ENCODE data around the gene PIPOX. TPM values are rescaled to one million over a fixed set of nuclear protein-coding genes. Genes with fewer than 3 reads are reported as not detected.

PIPOX gene
- total and polyA plus RNA-seq, 4 donors = 1.6 to 2.4 (median 2.0) TPM

- Histone ChIP-seq H3K9me3 (ENCODE audit: control insufficient read depth, low read length) (no peaks in the 10 kb centered on the region), H3K4me3 (ENCODE audit: low read length in 2 of 2) (no peak overlapping the region)
- WGBS, 2 donors = 87 to 90% methylated on average over 6 of the region's 6 CpGs
These were observed 1.4 kb upstream of the PIPOX start for GRCh38 chr17:29041571-29041970.

DNA sequence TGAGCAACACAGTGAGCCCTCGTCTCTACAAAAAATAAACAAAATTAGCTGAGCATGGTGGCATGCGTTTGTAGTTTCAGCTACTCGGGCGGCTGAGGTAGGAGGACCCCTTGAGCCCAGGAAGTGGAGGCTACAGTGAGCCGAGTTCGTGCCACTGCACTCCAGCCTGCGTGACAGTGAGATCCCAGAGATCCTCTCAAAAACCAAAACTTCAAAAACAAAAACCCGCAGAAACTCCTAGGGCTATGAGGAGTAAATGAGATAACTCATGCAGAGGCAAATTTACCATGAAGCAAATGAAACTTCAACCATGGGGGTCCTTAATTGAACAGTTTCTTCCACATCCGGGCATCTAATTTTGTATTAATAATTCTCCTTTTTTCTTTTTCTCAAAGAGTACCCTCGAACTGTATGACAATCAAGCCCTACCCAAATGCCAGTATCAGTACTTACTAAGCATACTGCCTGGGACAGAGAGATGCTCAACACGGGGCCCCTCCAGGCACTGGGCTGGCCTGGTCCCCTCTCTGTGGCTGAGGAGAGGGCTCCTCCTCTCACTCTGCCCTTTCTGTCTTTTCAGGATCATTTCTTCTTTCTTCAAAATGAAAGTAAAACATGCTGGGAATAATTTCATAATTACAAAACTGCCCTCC, 789 bp upstream of the PIPOX start:
- ATAC-seq (ENCODE audit: low FRiP score) (no peak), DNase-seq (no peak)
- Histone ChIP-seq H3K4me1 (ENCODE audit: control insufficient read depth in 1 of 2, insufficient read depth in 2 of 2, low read length in 2 of 2) (no peaks in the 10 kb centered on the region), H3K4me3 (ENCODE audit: low read length in 2 of 2) (no peak overlapping the region), H3K36me3 (ENCODE audit: control insufficient read depth in 1 of 2, insufficient read depth in 2 of 2, low read length in 1 of 2) (no peaks in the 10 kb centered on the region), H3K9me3 (ENCODE audit: control insufficient read depth, low read length) (no peaks in the 10 kb centered on the region), H3K27me3 (ENCODE audit: control insufficient read depth in 1 of 2, insufficient read depth in 2 of 2, low read length in 1 of 2) (peaks cover 0 to 4% of the 10 kb centered on the region in 2 donors), H3K27ac (ENCODE audit: low read depth in 1 of 2, low read length in 2 of 2) (no peak overlapping the region)
- 77 to 84% methylated on average over 11 of the region's 11 CpGs for WGBS, 2 donors
- intact Hi-C loops (cut with DNase I) = no loop called here

More at GRCh38 chr17:29041571-29041970, 1.4 kb upstream of the PIPOX start:
- no peaks in the 10 kb centered on the region for H3K36me3 ChIP-seq (ENCODE audit: control insufficient read depth in 1 of 2, insufficient read depth in 2 of 2, low read length in 1 of 2)
- no peak overlapping the region for H3K27ac ChIP-seq (ENCODE audit: low read depth in 1 of 2, low read length in 2 of 2)
- no peak for ATAC-seq (ENCODE audit: low FRiP score)
- H3K4me1 ChIP-seq (ENCODE audit: control insufficient read depth in 1 of 2, insufficient read depth in 2 of 2, low read length in 2 of 2) = no peaks in the 10 kb centered on the region
- DNase-seq = no peak
- peaks cover 0 to 4% of the 10 kb centered on the region in 2 donors for H3K27me3 ChIP-seq (ENCODE audit: control insufficient read depth in 1 of 2, insufficient read depth in 2 of 2, low read length in 1 of 2)
- intact Hi-C loops (cut with DNase I) = no loop called here

DNA sequence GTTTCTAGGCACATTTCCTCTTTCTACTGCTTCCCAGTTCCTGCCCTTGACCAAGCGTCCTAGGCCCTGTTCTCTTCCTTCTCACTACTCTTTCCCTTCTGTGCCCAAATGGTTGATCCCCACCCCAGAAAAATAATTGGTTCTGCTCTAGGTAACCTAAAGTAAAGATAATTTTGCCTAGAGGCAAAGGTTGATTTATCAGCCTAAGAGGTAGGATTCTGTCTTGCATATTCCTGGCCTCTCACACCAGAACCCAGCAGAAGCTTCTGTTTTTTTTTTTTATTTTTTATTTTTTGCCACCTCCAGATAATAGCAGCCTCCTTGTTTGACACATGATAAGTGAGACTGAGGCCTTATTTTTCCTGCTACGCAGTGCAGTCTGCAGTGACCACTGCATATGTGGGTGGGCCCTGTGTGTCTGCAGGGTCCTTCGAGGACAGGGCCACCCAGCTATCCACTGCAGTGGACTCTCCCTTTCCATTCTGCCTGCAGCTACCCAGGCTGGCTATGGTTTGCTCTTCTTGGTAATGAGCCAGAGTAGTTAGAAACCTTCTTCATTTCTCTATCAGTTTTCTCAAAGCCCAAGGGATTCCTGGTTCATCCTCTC, 701 bp downstream of the PIPOX start:
- Histone ChIP-seq H3K9me3 (ENCODE audit: control insufficient read depth, low read length) (no peaks in the 10 kb centered on the region), H3K27me3 (ENCODE audit: control insufficient read depth in 1 of 2, insufficient read depth in 2 of 2, low read length in 1 of 2) (no peaks in the 10 kb centered on the region), H3K4me3 (ENCODE audit: low read length in 2 of 2) (no peak overlapping the region), H3K27ac (ENCODE audit: low read depth in 1 of 2, low read length in 2 of 2) (no peak overlapping the region), H3K36me3 (ENCODE audit: control insufficient read depth in 1 of 2, insufficient read depth in 2 of 2, low read length in 1 of 2) (no peaks in the 10 kb centered on the region), H3K4me1 (ENCODE audit: control insufficient read depth in 1 of 2, insufficient read depth in 2 of 2, low read length in 2 of 2) (no peaks in the 10 kb centered on the region)
- intact Hi-C loops (cut with DNase I) = no loop called here
- ATAC-seq (ENCODE audit: low FRiP score) (no peak), DNase-seq (no peak)
- WGBS, 2 donors = 92% methylated on average over 3 of the region's 3 CpGs

DNA sequence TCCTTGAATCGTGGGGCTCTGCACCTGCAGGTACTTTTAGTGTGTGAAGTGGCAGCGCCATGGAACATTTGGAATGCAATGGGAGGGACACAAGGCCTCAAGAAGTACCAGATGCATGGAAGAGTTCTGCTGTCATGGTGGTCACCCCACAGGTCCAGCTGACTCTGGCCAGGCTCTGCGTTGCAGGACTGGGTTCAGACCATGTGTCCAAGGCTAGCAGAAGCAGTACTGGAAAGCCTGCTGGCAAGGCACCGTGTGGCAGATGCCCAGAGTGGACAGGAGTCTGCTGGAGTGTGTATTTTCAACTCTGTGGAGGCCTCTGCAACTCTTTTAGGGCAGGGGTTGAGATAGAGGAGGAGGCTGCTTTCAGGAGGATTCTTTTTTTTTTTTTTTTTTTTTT, 2.1 kb downstream of the PIPOX start:
- Histone ChIP-seq H3K27ac (ENCODE audit: low read depth in 1 of 2, low read length in 2 of 2) (no peak overlapping the region), H3K36me3 (ENCODE audit: control insufficient read depth in 1 of 2, insufficient read depth in 2 of 2, low read length in 1 of 2) (no peaks in the 10 kb centered on the region), H3K27me3 (ENCODE audit: control insufficient read depth in 1 of 2, insufficient read depth in 2 of 2, low read length in 1 of 2) (no peaks in the 10 kb centered on the region), H3K4me3 (ENCODE audit: low read length in 2 of 2) (no peak overlapping the region), H3K9me3 (ENCODE audit: control insufficient read depth, low read length) (no peaks in the 10 kb centered on the region), H3K4me1 (ENCODE audit: control insufficient read depth in 1 of 2, insufficient read depth in 2 of 2, low read length in 2 of 2) (no peaks in the 10 kb centered on the region)
- no peak for DNase-seq
- ATAC-seq (ENCODE audit: low FRiP score) = no peak
- 95% methylated on average over 4 of the region's 4 CpGs for WGBS, 2 donors
- intact Hi-C loops (cut with DNase I) = no loop called here

DNA sequence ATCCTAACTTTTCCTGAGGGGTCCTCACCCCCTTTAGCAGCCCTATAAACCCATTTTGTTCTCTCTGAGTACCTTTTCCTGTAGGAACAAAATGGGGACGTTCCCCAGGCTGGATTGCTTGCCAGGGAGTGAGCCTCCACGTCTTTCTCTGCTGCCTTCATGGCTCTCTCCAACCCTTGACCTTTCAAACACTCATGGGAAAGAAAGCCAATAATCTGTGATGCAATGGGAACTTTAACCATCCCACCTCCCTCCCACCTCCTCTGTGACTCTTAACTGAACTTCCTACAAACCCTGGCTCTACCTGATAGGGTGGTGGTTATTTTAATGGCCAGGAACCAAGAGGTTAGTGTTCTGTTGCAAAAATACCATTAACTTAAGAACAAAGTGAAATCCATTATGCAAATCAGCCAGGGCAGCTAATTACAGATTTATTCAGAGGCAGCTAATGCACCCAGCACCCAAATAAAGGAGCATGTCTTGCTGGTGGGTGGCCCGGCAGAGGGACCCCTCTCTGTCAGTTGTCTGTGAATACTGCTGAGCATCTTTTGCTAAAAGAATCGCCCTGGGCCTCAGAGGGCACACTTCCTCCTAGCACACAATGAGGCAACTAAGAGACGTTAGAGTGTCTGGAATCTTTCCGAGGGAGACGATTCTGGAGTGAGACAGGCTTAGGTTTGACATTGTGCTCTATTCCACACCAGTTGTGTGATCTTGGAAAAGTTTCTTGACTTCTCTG, 3.0 kb downstream of the PIPOX start:
- intact Hi-C loops (cut with DNase I) = no loop called here
- no peaks in the 10 kb centered on the region for H3K9me3 ChIP-seq (ENCODE audit: control insufficient read depth, low read length)
- no peaks in the 10 kb centered on the region for H3K36me3 ChIP-seq (ENCODE audit: control insufficient read depth in 1 of 2, insufficient read depth in 2 of 2, low read length in 1 of 2)
- H3K27me3 ChIP-seq (ENCODE audit: control insufficient read depth in 1 of 2, insufficient read depth in 2 of 2, low read length in 1 of 2) = no peaks in the 10 kb centered on the region
- ATAC-seq (ENCODE audit: low FRiP score) = no peak
- DNase-seq = no peak
- no peaks in the 10 kb centered on the region for H3K4me1 ChIP-seq (ENCODE audit: control insufficient read depth in 1 of 2, insufficient read depth in 2 of 2, low read length in 2 of 2)
- no peak overlapping the region for H3K27ac ChIP-seq (ENCODE audit: low read depth in 1 of 2, low read length in 2 of 2)
- H3K4me3 ChIP-seq (ENCODE audit: low read length in 2 of 2) = no peak overlapping the region
- 78 to 84% methylated on average over 7 of the region's 7 CpGs for WGBS, 2 donors

DNA sequence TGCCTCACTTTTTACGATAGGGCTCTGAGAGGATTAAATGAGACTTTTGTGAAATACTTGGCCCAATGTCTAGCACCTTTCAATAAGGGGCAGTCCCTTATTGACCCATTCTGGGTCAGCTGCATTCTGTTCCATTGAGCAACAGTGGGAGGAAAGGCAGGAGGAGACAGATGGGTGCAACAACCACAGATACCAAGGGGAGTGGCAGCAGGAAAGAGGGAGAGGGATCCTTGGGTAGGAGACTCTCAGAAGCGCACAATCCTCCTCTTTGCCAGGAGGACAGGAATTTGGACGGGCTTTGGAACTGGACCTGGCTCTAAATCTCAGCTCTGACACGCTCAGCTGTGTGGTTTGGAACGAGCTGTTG, 3.5 kb downstream of the PIPOX start:
- DNase-seq (no peak), ATAC-seq (ENCODE audit: low FRiP score) (no peak)
- no peaks in the 10 kb centered on the region for H3K36me3 ChIP-seq (ENCODE audit: control insufficient read depth in 1 of 2, insufficient read depth in 2 of 2, low read length in 1 of 2)
- intact Hi-C loops (cut with DNase I) = no loop called here
- H3K27ac ChIP-seq (ENCODE audit: low read depth in 1 of 2, low read length in 2 of 2) = no peak overlapping the region
- no peak overlapping the region for H3K4me3 ChIP-seq (ENCODE audit: low read length in 2 of 2)
- no peaks in the 10 kb centered on the region for H3K9me3 ChIP-seq (ENCODE audit: control insufficient read depth, low read length)
- H3K4me1 ChIP-seq (ENCODE audit: control insufficient read depth in 1 of 2, insufficient read depth in 2 of 2, low read length in 2 of 2) = no peaks in the 10 kb centered on the region
- WGBS, 2 donors = 77 to 78% methylated on average over 5 of the region's 5 CpGs
- no peaks in the 10 kb centered on the region for H3K27me3 ChIP-seq (ENCODE audit: control insufficient read depth in 1 of 2, insufficient read depth in 2 of 2, low read length in 1 of 2)

DNA sequence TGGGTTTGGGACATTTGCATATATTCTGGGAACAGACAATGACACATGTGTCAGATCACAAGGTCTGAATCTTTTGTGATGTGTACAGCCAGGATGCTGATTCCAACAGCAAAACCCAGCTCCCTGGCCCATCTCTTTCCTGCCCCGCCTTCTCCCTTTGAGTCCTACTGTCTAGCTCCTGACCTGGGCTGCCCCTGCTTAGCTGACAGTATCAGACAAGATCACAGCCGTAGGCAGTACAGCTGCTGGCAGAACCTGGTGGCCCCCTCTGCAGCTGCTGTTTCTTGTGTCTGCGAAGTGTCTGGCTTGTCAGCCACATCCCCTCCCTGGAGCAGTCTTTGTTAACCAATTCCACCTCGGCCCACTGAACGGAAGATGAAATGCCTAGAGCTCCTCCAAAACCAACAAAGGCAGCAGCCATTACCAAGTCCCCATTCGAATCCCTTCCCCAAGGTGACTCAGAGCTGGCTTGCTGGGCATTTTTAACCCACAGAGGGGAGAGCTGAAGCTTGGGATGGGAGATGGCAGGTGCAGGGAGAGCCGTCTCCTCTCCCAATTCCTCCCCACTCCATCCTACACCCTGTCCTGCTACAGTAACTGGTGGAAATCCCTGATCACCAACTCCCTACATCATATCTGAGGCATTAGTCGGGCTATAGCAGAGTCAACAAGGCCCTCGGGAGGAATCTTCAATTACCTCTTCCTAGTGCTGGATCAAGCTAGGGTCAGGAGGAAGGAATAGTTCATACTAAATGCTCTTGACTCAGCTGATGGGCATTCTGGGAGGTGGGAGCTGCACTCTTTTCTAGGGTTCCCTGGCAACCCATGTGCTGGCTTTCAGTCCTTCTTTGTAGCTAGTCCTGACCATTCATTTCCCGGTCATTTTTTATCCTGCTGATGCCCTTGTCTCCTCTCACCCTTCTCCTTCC, 5.8 kb downstream of the PIPOX start:
- Histone ChIP-seq H3K27ac (ENCODE audit: low read depth in 1 of 2, low read length in 2 of 2) (no peak overlapping the region), H3K27me3 (ENCODE audit: control insufficient read depth in 1 of 2, insufficient read depth in 2 of 2, low read length in 1 of 2) (no peaks in the 10 kb centered on the region), H3K4me3 (ENCODE audit: low read length in 2 of 2) (no peak overlapping the region), H3K4me1 (ENCODE audit: control insufficient read depth in 1 of 2, insufficient read depth in 2 of 2, low read length in 2 of 2) (no peaks in the 10 kb centered on the region), H3K36me3 (ENCODE audit: control insufficient read depth in 1 of 2, insufficient read depth in 2 of 2, low read length in 1 of 2) (no peaks in the 10 kb centered on the region), H3K9me3 (ENCODE audit: control insufficient read depth, low read length) (no peaks in the 10 kb centered on the region)
- DNase-seq (no peak), ATAC-seq (ENCODE audit: low FRiP score) (no peak)
- intact Hi-C loops (cut with DNase I) = no loop called here
- WGBS, 2 donors = 47 to 51% methylated on average over 10 of the region's 10 CpGs

DNA sequence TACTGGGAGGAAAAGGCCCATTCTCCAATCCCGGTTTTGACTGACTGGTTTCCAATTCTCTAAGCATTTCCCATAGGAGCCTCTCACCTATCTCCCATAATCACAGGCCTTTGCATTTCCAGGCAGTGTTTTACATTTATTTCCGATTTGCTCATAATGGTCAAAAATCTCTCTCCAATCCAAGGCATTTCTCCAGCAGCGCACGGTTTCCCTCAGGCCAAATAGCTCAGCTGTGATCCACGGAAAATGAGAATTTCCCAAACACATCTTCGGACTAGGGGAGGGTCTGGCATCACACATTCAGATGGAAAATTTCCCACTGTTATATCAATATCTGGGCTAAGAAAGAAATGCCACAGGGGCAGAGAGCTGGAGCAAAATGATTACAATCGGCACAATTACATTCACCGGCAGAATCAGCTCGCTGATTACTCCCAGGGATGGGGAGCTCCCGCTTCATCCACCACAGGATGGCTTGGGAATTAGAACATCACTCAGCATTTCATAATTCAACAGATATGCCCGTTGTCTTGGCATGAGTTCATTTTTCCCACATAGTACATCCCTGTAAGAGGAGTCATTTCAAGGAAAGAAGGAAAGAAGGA, 6.7 kb downstream of the PIPOX start:
- no peak for DNase-seq
- intact Hi-C loops (cut with DNase I) = no loop called here
- no peak for ATAC-seq (ENCODE audit: low FRiP score)
- no peaks in the 10 kb centered on the region for H3K9me3 ChIP-seq (ENCODE audit: control insufficient read depth, low read length)
- H3K27ac ChIP-seq (ENCODE audit: low read depth in 1 of 2, low read length in 2 of 2) = no peak overlapping the region
- H3K4me1 ChIP-seq (ENCODE audit: control insufficient read depth in 1 of 2, insufficient read depth in 2 of 2, low read length in 2 of 2) = no peaks in the 10 kb centered on the region
- H3K36me3 ChIP-seq (ENCODE audit: control insufficient read depth in 1 of 2, insufficient read depth in 2 of 2, low read length in 1 of 2) = no peaks in the 10 kb centered on the region
- H3K4me3 ChIP-seq (ENCODE audit: low read length in 2 of 2) = no peak overlapping the region
- no peaks in the 10 kb centered on the region for H3K27me3 ChIP-seq (ENCODE audit: control insufficient read depth in 1 of 2, insufficient read depth in 2 of 2, low read length in 1 of 2)
- WGBS, 2 donors = 83 to 89% methylated on average over 11 of the region's 11 CpGs
